ENCODE data around the gene PCBP1.
"Not testable (repeated sequence)": the region's sequence is repeated elsewhere in the genome, so short reads cannot be mapped to it uniquely, and the experiment has no call there.

Gene PCBP1

DNA sequence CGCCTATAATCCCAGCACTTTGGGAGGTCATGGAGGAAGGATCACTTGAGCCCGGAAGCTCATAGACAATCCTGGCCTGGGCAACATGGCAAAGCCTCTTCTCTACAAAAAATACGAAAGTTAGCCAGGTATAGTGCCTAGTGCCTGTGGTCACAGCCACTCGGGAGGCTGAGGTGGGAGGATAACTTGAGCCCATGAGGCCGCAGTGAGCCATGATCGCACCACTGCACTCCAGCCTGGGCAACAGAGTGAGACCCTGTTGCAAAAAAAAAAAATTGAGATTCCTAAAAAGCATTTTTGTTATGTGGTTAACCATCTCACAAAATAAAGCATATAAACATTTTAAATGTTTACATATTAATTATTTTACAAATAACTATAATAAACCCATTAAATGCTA, 13.9 kb downstream of the PCBP1 start:
- no peak for DNase-seq

DNA sequence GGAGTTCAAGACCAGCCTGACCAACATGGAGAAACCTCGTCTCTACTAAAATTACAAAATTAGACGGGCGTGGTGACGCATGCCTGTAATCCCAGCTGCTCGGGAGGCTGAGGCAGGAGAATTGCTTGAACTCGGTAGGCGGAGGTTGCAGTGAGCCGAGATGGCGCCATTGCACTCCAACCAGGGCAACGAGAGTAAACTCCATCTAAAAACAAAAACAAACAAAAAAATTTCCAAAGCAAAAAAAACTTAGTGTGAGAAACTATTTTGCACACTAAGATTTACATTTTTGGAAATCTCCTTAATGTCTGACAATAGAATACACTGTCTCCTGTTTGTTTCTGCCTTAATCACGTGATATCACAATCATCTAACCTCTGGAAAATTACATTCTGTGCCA, 14.4 kb downstream of the PCBP1 start:
- not testable (repeated sequence) for DNase-seq

DNA sequence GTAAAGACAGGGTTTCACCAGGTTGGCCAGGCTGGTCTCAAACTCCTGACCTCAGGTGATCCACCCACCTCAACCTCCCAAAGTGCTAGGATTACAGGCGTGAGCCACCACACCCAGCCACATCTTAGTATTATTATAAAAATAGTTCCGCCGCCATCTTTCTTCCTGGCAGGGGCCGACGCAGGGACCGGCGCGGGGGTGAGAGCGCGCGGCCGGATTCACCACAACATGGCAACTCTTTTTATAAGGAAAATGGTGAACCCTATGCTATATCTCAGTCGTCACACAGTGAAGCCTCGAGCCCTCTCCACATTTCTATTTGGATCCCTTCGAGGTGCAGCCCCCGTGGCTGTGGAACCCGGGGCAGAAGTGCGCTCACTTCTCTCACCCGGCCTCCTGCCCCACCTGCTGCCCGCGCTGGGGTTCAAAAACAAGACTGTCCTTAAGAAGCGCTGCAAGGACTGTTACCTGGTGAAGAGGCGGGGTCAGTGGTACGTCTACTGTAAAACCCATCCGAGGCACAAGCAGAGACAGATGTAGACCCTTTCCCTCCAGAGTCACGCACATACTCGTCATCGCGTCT, 15.1 kb downstream of the PCBP1 start:
- not testable (repeated sequence) for DNase-seq

DNA sequence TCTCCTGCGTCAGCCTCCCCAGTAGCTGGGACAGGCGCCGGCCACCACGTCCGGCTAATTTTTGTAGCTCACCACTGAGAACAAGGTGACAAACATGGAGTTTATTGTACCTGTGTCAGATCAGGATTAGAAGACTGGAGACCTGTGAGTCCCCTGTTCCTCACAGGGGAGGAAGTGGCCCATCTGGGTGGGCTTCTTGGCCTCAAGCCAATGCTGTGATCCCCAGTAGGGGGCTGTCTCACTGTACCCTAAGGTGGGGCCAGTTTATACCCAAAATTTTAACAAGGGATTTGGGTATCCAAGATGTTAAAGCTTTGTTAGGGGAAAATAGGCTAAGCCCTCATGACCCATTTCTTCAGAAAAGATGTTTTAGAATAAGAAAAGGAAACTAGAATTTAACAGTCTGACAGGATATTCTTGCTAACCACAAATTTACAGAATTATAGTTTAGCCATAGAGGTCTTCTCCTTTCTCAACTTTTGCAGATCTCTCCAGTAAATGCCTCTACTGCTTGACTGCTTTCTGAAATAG, 16.3 kb downstream of the PCBP1 start:
- DNase-seq: no peak

DNA sequence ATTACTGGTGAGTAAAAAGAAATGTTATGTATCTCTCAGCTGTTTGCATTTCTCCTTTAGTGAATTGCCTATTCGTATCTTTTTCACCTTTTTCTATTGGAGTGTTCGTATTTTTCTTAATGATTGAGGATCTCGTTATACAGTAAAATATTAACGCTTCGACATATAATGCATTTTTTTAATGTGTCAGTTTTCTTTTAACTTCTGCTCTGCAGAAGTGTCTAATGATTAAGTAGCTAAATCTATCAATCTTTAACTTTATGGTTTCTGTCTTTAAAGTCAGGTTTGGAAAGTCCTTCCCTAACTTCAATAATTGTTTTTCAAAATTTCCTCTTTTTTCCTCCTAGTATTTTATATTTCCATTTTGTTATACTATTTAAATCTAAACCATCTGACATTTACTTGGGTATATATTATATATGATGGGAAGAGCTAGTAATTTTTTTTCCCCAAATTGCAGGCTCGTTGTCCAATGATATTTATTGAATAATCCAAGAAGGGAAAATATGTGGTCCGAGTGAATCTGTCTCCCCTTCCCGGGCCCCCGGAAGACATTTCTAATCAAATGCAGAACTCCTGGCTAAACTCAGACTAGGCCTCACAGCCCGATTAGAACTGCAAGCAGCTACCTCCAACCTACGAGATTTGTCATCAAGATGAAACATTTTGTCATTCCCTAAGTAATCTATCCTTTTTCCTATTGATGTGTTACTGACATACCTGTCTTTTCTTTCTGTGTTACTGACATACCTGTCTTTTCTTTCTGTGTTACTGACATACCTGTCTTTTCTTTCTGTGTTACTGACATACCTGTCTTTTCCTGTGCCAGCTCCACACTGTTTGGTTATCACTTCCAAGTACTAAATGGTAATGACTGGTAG, 17.2 kb downstream of the PCBP1 start:
- DNase-seq: peak; percentile 59

DNA sequence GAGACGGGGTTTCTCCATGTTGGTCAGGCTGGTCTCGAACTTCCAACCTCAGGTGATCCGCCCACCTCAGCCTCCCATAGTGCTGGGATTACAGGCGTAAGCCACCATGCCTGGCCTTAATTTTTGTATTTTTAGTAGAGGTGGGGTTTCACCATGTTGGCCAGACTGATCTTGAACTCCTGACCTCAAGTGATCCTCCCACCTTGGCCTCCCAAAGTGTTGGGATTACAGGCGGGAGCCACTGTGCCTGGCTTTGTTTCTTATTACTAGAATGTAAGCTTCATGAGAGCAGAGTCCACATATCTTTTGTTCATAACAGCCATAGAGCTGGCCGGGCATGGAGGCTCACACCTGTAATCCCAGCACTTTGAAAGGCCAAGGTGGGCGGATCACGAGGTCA, 18.9 kb downstream of the PCBP1 start:
- not testable (repeated sequence) for DNase-seq

DNA sequence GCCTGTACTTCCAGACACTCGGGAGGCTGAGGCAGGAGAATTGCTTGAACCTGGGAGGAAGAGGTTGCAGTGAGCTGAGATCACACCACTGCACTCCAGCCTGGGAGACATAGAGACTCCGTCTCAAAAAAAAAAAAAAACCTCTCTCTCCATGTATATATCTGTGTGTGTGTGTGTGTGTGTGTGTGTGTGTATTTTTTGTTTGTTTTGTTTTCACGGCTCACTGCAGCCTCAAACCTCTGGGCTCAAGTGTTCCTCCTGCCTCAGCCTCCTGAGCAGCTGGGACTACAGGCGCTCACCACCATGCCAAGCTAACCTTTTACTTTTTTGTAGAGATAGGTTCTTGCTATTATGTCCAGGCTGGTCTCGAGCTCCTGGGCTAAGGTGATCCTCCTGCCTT, 23.1 kb downstream of the PCBP1 start:
- not testable (repeated sequence) for DNase-seq

DNA sequence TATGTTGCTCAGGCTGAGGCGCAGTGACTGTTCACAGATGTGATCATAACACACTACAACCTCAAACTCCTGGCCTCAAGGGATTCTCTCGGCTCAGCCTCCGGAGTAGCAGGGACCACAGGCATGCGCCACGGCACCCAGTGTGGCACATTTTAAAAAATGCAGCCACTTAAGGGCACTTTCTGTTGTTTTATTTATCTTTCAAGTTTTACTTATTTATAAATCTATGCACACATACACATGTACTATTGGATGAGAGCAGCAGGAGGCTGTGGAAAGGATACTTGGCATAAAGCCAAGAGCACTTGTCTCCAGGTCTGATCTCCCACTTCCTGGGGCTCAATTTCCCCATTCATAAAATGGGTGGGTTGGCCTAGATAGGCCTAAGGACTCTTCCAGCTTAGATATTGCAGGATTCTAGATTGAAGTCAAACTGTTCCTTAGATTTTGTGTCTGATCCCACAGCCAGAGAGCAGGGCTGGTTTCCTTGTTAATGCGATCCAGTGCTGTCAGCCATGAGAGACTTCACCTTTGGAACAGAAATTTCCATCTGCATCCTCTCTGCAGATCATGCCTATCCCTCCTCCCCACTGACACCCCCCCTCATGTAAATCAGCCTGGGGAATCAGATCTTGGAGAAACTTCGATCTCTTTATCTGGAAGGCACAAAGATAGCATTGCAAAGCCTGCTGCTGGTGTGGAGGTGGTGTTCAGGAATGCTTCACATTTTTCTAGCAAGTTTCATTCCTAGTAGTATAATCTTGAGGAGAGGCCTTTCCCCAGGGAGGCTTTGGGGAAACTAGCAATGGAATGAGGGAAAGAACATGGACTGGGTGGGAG, 24.7 kb downstream of the PCBP1 start:
- no peak for DNase-seq

DNA sequence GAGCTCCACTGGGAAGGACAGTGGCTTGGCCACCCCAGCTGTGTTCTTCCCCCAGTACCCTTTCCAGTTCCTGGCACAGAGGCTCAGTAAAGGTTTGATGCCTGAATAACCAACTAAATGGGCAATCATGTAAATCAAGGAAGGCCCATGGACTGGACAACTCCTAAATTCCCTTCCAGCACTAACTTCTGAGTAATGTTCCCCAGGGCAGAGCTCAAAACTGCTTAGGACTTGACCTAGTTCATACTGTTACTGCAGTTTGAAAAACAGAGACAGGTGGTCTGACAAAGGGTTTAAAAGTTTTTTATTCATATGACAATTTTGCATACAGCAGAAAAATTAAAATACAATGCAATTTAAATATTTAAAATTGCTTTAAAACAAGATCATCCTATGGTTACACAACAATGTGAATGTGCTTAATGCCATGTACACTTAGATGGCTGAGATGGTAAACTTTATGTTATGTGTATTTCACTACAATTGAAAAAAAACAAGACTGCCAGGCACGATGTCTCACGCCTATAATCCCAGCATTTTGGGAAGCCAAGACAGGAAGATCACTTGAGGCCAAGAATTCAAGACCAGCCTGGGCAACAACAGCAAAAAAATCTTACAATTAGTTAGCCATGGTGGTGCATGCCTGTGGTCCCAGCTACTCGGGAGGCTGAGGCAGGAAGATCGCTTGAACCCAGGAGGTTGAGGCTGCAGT, 26.2 kb downstream of the PCBP1 start:
- no peak for DNase-seq

DNA sequence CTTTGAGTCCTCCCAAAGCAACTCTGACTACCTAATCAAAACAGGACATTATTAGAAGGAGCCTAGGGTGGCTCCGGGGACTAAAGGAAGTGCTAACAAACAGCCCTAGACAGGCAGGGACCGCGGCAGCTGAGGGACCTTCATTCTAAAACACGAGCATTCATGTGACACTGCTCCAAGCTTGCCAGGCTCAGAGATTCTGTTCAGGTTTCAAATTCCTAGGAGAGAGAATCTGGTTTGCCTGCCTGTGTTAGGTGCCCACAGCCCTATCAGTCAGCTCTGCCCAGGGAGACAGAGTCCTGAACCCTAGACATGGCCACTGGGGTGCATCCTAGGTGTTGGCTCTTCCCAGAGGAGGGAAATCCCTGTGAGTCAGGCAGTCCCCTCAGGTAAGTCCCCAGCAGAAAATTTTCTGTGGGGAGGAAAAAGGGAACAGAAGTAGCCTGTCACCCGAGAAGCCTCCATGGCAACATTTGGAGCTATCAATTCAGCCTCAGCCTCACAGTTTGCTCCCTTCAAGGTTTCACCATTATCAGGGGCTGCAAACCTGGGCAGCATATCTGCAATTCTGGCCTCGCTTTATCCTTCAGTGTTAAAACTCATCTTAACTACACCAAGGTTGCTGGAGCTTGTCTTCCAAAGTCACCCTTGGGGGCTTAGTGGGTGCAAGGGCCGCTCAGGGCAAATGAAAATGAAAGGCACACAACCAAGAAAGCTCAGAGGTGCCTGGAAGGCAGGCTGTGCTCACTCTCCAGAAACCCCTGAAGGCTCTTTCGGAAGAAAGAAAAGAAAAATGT, 28.6 kb downstream of the PCBP1 start:
- no peak for DNase-seq

DNA sequence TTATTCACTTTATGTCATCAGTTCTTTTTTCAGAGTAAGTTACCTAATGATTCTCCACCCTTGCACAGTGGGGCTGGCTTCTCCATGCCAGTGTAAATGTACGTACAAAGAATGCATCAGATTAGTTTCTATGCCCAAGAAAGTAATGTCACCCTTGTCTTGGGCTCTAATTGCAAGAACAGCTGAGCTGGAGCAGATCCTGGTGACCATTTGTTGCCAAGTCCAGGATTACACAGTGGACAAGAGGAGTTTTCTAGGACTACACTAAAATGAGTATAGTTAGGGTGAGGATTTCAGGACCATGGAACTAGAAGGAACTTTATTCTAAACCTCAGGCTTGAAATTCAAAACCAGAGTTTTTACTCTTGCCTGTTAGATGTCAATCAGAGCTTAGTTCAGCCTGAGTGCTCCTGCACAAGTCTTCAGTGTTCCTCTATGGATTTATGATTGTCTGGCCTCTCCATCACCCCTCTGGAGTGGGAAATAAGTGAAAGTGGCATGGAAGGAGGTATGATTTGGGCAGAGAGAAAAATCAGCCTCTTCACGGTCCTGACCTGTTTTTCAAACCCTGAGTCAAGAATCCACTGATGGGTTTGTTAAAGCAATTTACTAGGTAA, 29.8 kb downstream of the PCBP1 start:
- no peak for DNase-seq

DNA sequence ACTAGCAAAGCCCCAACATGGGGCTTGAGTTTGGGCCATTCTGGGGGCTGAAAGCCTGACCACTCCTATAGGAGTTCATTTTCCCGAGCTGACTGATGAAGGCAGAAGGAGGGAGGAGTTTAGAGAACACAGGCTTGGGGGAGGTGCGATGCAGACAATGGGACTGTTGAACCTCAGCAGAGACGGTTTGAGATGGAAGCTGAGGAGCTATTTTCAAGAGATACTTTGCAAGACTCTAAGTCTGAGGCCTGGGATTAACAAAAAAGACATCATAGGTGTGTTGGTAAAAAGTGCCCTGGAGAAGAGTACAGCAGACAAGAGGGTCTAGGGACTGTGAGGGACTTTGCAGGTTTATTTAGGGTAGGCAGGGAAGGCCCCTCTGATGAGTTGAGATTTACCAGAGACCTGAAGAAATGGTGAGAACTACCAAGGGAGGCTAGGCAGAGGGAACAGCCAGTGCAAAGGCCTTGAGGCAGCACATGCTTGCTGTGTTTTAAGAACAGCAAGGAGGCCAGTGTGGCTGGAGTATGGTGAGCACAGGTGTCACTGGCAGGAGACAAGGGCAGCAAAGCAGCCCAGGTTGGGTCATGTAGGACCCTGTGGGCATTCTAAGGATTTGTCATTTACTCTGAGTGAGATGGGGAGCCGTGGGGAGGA, 31.6 kb downstream of the PCBP1 start:
- DNase-seq: no peak

DNA sequence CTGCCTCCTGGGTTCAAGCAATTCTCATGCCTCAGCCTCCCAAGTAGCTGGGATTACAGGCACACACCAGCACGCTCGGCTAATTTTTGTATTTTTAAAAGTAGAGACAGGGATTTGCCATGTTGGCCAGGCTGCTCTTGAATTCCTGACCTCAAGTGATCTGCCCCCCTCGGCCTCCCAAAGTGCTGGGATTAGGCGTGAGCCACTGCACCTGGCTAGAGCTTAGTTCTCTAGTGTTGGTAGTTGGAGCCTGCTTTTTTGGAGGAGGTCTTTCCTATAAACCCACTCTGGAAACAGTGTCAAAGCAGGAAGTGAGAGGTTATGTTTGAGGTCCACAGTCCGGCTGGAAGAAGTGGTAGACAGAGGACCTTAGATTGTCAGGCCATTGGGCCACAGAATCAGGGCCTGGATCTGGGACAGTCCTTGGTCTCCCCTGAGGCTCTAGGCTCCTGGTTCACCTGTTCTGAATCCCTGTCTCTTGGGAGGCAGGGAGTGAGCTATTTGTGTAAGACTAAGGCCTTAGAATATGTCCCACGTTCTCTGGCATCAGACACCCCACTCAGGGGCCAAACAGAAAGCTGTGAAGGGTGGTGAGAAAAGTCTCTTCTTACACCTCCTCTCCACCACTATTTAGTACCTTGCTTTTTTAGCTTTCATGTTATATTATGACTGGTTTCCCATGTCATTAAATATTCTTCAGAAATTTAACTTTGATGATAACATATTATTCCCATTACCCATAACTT, 34.5 kb downstream of the PCBP1 start:
- no peak for DNase-seq

DNA sequence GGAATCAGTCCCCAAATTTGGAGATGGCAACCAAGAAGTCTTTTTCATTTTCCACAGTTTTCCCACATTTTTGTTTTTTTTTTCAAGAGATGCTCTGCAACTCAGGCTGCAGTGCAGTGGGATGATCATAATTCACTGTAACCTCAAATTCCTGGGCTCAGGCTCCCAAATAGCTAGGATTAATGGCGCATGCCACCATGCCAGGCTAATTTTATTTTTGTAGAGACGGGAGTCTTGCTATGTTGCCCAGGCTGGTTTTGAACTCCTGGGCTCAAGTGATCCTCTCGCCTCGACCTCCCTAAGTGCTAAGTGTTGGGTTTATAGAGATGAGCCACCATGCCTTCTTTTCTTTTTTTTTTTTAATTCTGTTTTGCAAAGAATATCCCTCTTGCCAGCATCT, 35.2 kb downstream of the PCBP1 start:
- DNase-seq: no peak

DNA sequence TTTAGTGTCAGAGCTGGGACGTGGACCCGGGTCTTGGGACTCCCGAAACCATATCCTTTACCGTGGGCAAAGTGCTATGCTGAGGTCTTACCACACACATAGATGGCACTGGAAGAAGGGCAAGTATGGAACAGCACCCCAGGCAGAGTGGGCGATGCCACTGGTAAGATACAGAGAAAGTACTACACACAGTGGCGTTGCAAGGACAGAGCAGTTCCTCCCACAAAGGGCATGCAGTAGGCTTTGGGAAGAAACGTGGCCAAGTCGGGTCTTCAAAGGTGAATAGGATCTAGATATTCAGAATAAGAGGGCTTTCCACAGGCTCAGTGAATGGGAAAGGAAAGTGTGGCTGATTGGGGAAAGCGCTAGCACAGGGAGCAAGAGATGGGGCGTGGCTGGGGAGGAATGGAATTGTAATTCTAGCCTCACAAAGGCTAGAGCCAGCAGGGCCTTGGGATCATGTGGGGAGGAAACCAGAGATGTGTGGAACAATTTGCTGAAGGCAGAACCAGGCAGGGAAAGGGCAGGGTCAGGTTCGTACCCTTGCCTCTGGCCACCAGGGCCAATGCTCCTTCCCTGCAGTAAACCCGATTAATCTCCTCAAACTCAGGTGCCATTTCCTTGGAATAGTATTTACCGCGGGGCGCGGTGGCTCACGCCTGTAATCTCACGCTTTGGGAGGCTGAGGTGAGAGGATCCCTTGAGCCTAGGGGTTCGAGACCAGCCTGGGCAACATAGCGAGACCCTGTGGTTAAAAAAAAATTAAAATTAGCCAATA, 36.0 kb downstream of the PCBP1 start:
- DNase-seq: no peak

DNA sequence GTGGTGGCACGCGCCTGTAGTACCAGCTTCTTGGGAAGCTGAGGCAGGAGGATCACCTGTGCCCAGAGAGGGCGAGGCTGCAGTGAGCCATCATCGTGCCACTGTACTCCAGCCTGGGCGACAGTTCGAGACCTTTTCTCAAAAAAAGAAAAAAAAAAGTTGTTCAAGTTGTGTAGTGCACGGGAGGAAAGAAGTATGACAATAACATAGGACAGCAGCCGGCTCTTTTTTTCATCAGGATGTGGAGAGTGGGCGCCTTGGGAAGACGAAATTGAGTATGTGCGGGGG, 36.5 kb downstream of the PCBP1 start:
- DNase-seq: no peak

DNA sequence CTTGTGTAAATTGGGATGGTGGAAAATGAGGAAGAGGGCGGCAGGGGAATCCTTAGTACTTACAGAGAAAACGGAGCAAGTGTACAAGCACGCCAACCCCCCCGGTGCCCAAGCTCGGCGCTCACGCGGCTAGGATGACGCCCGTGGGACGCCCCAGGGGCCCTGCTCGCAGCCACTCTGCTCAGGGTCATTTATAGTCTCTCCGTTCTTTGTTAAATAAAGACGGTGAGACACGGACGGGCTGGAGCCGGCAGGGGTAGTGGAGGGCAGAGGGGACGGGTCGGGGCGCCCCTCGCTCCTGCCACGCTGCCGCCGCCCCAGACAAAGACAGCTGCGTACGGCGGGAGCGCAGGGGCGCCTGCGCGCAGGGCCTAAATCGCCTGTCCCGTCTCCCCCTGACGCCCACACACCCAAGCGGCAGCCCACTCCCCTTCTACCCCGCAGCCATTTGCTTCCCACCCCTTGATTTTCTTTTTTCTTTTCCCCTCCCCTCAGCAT, 37.8 kb downstream of the PCBP1 start:
- peak; percentile 70 for DNase-seq

DNA sequence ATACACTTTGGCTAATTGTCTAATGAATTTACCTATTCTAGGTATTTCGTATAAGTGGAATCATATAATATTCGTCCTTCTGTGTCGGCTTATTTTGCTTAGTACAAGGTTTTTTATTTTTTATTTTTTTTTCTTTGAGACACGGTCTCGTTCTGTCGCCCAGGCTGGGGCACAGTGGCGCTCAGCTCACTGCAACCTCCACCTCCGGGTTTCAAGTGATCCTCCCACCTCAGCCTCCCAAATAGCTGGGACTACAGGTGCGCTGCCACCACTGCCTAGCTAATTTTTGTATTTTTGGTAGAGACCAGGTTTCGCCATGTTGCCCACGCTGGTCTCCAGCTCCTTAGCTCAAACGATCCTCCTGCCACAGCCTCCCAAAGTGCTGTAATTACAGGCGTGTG, 38.2 kb downstream of the PCBP1 start:
- DNase-seq: no peak

DNA sequence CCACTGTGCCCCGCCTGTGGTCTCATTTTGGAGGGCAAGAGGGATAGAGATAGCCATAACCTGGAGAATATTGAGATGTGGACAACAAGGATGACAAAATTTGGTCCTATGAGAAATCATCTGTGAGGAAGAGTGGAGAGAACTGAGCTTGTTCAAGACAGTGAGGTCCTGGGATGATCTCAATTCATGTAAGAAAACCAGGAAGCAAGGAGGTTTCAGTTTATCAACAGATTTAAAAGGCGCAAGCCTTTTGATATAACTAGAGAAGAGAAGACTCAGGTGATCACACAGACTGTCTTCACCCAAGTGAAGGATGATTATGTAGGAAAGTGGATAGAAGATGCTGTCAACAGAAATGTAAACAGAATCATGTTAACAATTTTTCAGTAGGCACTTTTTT, 39.1 kb downstream of the PCBP1 start:
- no peak for DNase-seq

Data from stimulated activated CD4-positive, alpha-beta T cell treated with anti-CD3 and anti-CD28 coated beads, Interleukin-4, amount 100 ng/mL, for 24 hours (primary cell).